AG04450 (cell line): ENCODE data around the gene FOXC2. TPM values are rescaled to one million over a fixed set of nuclear protein-coding genes. Genes with fewer than 3 reads are reported as not detected.
A peak's percentile ranks its signal among the peaks of the same experiment; 100 is the strongest.

Source experiments
- CTCF ChIA-PET: fragments of 300-600, 350-600 bp; formaldehyde crosslinking; extraction: SDS; loops from one replicate; lab custom pipeline; 2022; ENCODE audit warnings: antibody characterized with exemption, inconsistent platforms; lab: Charles Lee
- POLR2A ChIA-PET: fragments of 350-600 bp; formaldehyde crosslinking; extraction: SDS; loops from one replicate; lab custom pipeline; 2021; ENCODE audit warnings: antibody characterized with exemption, inconsistent platforms; lab: Yijun Ruan, JAX
- DNase-seq: peaks from one replicate; pipeline ENCODE4 v3.0.0-alpha.2; 2011; ENCODE audit warnings: low read depth, low spot score
- H3K27ac ChIP-seq: one replicate; pipeline ENCODE4 v1.5.1; 2012; ENCODE audit warnings: low read depth, low read length, control low read depth
- H3K27me3 ChIP-seq: one replicate; pipeline ENCODE4 v1.6.0; 2012; ENCODE audit warnings: low read length; ENCODE audit not compliant: control insufficient read depth, insufficient read depth
- H3K4me3 ChIP-seq: 2 replicates; pipeline ENCODE4 v1.5.1; 2011; ENCODE audit warnings: mild to moderate bottlenecking, low read depth, low read length, control low read depth
- H3K9me3 ChIP-seq: 2 replicates; pipeline ENCODE4 v1.5.1; 2012; ENCODE audit warnings: low read length; ENCODE audit not compliant: control insufficient read depth, insufficient read depth
- CTCF ChIP-seq: IDR thresholded peaks from 2 replicates; pipeline ENCODE4 v1.5.1; 2011; ENCODE audit warnings: low read depth, low read length, control low read depth, inconsistent platforms
- polyA plus RNA-seq: library from polyadenylated mRNA; depleted of rRNA; stranded (reverse); fragments of >200 nt; gene quantifications from 2 replicates; pipeline ENCODE4 v1.2.3, GENCODE V29; 2011

Gene FOXC2
- polyA plus RNA-seq, 1 experiment = 0.79 TPM

GRCh38 chr16:86565181-86565631 is 1.4 kb upstream of the FOXC2 start:
- Histone ChIP-seq H3K9me3 (no peaks in the 10 kb centered on the region; the same call in 1 of the 2 replicates), H3K27ac (no peak overlapping the region), H3K27me3 (peaks cover 2% of the 10 kb centered on the region), H3K4me3 (peak overlapping the region; percentile 35)
- no peak for TF ChIP-seq CTCF
- DNase-seq = no peak
- POLR2A ChIA-PET = no interaction called here
- CTCF ChIA-PET = interaction anchor here (0.6 to 4.4 kb wide), 26 partner anchors 10 to 735 kb away, joined by 3 to 148 read pairs (median 4); no protein-coding TSS in a partner anchor

GRCh38 chr16:86565644-86566511 is 751 bp upstream of the FOXC2 start:
- Histone ChIP-seq H3K27ac (no peak overlapping the region), H3K9me3 (no peaks in the 10 kb centered on the region; the same call in 1 of the 2 replicates), H3K4me3 (peak overlapping the region; percentile 35), H3K27me3 (peaks cover 2% of the 10 kb centered on the region)
- no peak for DNase-seq
- POLR2A ChIA-PET = interaction anchor here (1.7 kb wide), 1 partner anchor 10 kb away, joined by 10 read pairs; no protein-coding TSS in a partner anchor
- CTCF ChIA-PET = interaction anchor here (4.4 kb wide), 1 partner anchor 495 kb away, joined by 148 read pairs; no protein-coding TSS in a partner anchor
- TF ChIP-seq CTCF = no peak

GRCh38 chr16:86566966-86567700 is 504 bp downstream of the FOXC2 start:
- ChIA-PET POLR2A (interaction anchor here (1.7 kb wide), 1 partner anchor 9 kb away, joined by 10 read pairs; no protein-coding TSS in a partner anchor), CTCF (interaction anchor here (0.6 to 1.5 kb wide), 3 partner anchors 269 to 495 kb away, joined by 3 to 4 read pairs (median 4); no protein-coding TSS in a partner anchor)
- 0 out of 2 replicates have a peak, but pooled peaks have one; percentile 5 for TF ChIP-seq CTCF
- no peak for DNase-seq
- Histone ChIP-seq H3K27ac (peak overlapping the region; percentile 73), H3K9me3 (no peaks in the 10 kb centered on the region; the same call in 1 of the 2 replicates), H3K27me3 (no peaks in the 10 kb centered on the region), H3K4me3 (peak overlapping the region; percentile 88)

GRCh38 chr16:86567701-86568581 is 1.3 kb downstream of the FOXC2 start:
- H3K27me3 ChIP-seq = no peaks in the 10 kb centered on the region
- CTCF ChIA-PET = interaction anchor here (0.6 to 1.5 kb wide), 3 partner anchors 268 to 494 kb away, joined by 3 to 4 read pairs (median 4); no protein-coding TSS in a partner anchor
- H3K27ac ChIP-seq = peak overlapping the region; percentile 73
- no peak for DNase-seq
- no peaks in the 10 kb centered on the region; the same call in 1 of the 2 replicates for H3K9me3 ChIP-seq
- peak overlapping the region; percentile 88 for H3K4me3 ChIP-seq
- POLR2A ChIA-PET = interaction anchor here (1.7 kb wide), 1 partner anchor 8 kb away, joined by 10 read pairs; no protein-coding TSS in a partner anchor
- TF ChIP-seq CTCF = 0 out of 2 replicates have a peak, but pooled peaks have one; percentile 5
